COR-L47 (cell line): Measurements from ENCODE around the gene BRSK2.
"Not testable (repeated sequence)": the region's sequence is repeated elsewhere in the genome, so short reads cannot be mapped to it uniquely, and the experiment has no call there.

Experiments
- DNase-seq: peaks from one replicate; lab custom pipeline; 2025; lab: John Stamatoyannopoulos, UW

BRSK2 gene

DNA sequence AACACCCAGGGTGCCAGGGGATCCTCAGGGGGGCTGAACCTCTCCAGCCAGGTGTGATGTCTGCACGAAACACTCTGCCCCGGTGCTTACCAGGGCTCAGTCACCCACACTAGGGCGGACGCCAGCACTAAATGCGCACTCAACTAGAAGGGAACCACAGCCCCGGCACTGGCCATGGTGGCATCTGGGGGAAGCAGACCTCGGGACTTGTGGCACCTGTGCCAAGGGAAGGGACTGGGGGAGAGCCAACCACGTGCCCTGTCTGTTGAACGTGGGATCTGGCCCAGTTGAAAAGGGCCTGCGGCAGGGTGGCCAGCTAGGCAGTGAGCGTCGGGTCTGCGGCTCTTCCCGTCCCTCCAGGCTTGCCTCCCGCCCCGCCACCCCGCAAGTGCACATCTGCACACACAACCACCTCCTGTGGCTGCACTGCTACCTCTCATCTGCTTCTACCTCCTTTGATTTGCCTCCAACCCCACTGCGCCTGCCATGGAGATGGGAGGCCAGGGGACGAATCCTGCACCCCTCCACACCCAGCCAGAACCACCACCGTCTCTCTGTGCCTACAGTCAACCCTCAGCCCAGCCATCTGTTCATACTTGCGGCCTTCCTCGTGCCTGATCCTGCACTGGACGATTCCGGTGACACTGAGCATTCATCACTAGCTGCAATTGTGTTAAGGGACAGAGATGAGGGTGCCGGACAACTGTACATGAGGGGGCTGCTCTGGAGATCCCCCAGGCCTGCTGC lies 111.9 kb downstream of the BRSK2 start:
- DNase-seq = no peak

DNA sequence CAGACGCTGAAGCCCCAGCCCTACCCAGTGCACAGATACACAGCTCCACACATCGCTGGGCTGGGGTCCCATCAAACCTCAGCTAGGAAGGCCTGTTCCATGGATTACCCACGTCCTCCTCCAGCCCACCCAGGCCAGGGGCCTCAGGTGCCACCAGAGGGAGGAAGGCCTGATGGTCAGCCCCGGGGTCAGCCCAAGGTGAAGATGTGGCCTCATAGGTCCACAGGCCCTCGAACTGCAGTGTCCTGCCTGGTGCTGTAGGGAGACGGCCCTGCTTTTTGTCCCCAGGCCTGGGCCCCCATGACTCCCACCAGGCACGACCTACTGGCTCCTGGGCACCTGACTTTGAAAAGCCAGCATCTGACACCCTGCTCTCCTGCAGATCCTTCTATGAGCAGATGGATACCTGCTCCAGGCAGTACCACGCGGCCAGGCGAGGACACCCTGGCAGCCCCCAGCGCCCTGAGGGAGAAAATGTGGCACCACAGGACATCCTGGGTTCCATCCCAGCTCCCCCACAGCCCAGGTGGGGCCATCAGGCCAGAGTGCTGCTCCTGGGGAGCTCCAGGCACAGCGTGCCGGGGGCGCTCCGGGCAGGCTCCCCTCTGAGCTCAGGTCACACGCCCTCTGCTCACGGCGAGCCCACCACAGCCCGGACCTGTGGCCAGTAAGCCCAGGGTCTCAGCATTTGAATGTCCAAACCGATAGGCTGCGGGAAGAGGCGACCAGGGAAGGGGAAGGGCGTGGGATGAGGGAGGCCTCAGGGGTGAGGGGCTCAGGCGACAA lies 112.6 kb downstream of the BRSK2 start:
- DNase-seq = no peak

GRCh38 chr11:1502954-1503707 lies 113.4 kb downstream of the BRSK2 start:
- no peak for DNase-seq

DNA sequence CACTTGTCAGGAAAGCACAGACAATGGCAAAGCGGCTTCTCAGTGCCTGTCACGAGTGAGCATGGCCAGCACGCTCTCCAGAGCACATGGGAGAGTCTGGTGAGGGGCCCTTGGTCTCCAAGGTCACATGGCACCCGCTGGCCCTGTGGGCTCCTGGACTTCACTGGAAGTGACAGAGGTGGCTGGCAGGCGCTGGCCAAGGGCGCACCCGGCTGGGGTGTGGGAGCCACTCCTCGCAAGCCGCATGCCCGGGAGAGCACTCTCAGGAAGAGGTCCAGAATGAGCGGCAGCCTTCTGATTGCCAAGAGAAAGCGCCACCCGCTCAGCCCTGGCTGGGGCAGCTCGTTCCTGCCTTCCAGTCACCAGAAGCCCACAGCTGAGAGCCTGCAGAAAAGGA lies 114.0 kb downstream of the BRSK2 start:
- DNase-seq = no peak

- no peak for DNase-seq
Observed at GRCh38 chr11:1504138-1504537, 114.4 kb downstream of the BRSK2 start.

GRCh38 chr11:1504581-1505290 lies 115.0 kb downstream of the BRSK2 start:
- DNase-seq = no peak

GRCh38 chr11:1505480-1505879 lies 115.7 kb downstream of the BRSK2 start:
- DNase-seq = no peak

DNA sequence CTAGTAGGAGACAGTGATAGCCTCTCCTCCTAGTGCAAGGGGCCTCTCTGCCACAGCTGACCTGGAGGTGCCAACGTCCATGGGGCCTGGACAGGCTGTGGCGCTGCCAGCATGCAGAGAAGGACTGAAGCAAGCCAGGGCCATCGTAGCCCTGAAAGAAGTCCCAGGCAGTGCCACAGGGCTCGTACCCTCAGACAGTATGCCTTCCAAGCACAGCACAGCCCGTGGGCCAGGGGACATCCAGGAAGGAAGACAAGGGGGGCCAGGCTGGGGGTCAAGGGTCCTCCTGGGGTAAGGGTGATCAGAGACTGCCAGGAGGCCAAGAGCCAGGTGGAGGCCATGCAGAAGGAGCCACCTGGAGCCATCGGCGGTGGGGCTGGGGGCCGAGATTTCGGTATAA lies 117.2 kb downstream of the BRSK2 start:
- DNase-seq = no peak

GRCh38 chr11:1507381-1508140 lies 117.8 kb downstream of the BRSK2 start:
- DNase-seq = no peak

DNA sequence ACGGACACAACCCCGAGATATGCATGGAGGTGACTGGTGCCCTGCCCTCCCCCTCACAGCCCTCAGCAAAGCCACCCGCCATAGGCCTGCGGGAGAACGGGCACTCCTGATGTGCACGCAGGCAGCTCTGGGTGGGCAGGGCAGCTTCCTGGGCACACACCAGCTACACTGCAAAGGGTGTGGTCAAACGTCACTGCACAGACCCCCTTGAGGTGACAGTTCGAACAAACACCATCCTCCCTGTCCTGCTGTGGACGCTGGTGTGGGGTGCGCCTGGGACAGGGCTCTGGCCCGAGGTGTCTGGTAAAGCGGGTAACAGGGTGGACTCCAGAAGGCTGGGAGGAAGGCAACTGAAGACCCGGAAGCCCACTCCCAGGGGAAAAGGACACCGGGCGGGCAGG lies 118.8 kb downstream of the BRSK2 start:
- no peak for DNase-seq

DNA sequence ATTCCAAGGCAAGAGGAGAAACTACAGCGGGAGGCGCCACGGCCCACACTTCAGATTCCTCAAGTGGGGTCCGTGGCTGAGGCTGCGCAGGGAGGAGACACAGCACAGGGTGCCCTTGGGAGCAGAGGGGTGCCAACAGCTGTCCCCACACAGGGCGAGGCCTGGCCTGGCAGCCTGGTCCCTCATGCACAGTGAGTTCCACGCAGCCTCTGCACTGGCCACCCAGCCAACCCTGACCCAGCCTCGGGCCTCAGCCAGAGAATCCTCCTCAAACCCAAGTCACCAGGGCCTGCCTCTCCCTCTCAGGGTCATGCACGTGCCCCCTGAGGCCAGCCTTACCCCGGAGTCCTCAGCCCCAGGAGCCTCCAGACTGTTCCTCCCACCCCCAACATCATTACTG lies 119.3 kb downstream of the BRSK2 start:
- DNase-seq = no peak

DNA sequence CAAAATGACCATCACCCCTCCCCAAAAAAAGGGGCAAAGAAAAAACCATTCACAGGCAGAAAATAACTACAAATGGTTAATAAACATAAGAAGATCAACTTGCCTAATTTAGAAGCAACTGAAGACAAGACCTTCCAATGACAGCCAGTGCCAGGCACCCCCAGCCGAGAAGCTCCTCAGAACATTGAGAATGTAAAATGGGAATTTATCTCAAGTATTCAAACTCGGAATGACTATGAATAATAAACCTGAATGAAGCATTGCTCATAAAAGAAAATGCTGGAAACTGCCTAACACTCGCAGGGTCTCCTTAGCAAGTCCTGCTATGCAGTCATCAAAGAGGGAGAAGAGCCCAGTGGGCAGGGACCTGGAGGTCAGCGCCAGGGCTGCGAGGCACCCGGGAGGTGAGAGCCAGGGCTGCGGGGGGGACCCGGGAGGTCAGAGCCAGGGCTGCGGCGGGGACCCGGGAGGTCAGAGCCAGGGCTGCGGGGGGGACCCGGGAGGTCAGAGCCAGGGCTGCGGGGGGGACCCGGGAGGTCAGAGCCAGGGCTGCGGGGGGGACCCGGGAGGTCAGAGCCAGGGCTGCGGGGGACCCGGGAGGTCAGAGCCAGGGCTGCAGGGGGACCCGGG lies 120.0 kb downstream of the BRSK2 start:
- DNase-seq = no peak

DNA sequence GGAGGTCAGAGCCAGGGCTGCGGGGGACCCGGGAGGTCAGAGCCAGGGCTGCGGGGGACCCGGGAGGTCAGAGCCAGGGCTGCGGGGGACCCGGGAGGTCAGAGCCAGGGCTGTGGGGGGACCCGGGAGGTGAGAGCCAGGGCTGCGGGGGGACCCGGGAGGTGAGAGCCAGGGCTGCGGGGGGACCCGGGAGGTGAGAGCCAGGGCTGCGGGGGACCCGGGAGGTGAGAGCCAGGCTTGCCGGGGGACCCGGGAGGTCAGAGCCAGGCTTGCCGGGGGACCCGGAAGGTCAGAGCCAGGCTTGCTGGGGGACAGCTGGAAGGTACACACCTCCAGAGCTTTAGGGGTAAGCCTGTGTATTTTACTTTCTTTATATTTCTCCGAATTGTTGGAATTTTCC lies 120.6 kb downstream of the BRSK2 start:
- not testable (repeated sequence) for DNase-seq

DNA sequence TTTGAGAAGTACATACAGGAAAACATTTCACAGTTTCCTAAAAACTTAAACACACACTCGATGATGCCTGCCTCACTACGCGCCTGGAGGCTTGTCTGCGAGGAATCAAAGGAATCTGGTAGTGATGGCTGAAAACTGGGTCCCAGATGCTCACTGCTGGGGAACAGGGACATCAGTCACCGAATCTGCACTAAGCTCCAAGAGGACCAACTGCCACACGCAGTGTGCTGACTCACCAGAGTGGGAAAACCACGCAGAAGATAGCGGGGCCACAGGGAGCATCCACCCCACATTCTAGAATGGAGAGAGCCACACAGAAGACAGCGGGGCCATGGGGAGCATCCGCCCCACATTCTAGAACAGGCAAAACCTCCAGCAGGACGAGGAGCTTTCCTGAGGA lies 121.2 kb downstream of the BRSK2 start:
- no peak for DNase-seq

- DNase-seq = no peak
Observed at GRCh38 chr11:1511937-1512496, 122.3 kb downstream of the BRSK2 start.
